Activated T-helper 1 cell treated with Interleukin-2 at 50 U/mL for 16 hours (primary cell): ENCODE measurements around the gene HMGB2.
A peak's percentile ranks its signal among the peaks of the same experiment; 100 is the strongest.

ENCODE experiments used
- DNase-seq: peaks from one replicate; pipeline ENCODE4 v3.0.0-alpha.2; 2020; ENCODE audit warnings: low read depth

HMGB2 gene

GRCh38 chr4:173334891-173335752, 964 bp upstream of the HMGB2 start:
- peak; percentile 9 for DNase-seq

DNA sequence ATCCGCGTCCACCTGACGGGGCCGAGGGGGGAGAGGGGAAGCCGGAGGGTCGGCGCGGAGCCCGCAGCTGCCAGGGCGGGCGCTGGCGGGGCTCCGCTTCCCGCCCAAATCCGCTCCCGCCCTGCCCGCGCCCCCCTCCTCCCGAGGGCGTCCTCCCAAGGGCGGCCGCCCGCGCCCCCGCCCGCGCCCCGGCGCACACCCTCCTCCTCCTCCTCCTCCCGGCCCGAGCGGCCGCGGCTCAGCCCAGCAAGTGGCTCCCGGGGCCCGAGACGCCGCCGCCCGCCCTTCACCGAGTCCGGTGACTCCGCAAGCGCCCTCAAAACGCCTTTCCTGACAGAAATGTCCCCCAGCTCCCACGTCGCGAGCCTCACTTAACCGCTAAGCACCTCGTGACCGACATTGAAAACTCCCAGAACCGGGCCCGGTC, 487 bp downstream of the HMGB2 start:
- peak; percentile 33 for DNase-seq

DNA sequence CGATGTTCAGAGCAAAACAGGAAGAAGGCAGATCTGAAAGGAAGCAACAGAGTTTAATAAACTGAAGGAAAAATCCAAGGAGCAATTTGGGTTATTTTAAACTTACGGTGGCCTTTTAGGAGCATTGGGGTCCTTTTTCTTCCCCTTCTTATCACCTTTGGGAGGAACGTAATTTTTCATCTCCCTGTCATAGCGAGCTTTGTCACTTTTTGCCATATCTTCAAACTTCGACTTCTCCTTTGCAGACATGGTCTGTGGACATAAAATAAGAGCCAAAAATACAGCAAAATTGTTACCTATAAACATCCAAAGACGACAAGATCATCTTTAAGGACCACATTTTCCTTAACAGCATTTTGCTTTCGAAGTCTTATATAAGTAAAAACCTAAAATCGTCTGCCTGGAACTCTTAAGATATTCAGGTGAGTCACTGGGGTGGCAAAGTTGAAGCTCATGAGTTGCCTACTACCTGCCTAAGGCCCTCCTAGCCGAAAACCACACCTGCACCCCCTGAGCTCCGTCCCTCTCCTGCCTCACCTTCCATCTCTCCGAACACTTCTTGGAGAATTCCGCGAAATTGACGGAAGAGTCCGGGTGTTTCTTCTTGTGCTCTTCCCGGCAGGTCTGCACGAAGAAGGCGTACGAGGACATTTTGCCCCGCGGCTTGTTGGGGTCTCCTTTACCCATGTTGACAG, 1.0 kb downstream of the HMGB2 start:
- DNase-seq, result peak; percentile 10

- DNase-seq, result no peak
These were observed 2.1 kb downstream of the HMGB2 start for GRCh38 chr4:173332021-173332487.

DNA sequence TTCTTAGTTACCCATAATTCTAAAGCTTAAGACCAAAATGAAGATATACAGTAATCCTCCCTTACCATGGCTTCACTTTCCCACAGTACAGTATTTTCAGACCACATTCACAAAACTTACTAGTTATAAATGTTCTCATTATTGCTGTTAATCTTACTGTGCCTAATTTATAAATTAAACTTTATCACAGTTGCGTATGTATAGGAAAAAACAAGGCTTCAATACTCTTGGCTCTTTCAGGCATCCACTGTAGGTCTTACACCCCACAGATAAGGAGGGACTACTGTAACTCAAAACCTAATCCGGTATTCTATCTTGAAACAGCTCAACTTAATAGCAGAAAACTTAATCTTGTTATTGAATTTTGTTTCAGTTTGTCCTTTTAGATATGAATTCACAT, 3.6 kb downstream of the HMGB2 start:
- no peak for DNase-seq

DNA sequence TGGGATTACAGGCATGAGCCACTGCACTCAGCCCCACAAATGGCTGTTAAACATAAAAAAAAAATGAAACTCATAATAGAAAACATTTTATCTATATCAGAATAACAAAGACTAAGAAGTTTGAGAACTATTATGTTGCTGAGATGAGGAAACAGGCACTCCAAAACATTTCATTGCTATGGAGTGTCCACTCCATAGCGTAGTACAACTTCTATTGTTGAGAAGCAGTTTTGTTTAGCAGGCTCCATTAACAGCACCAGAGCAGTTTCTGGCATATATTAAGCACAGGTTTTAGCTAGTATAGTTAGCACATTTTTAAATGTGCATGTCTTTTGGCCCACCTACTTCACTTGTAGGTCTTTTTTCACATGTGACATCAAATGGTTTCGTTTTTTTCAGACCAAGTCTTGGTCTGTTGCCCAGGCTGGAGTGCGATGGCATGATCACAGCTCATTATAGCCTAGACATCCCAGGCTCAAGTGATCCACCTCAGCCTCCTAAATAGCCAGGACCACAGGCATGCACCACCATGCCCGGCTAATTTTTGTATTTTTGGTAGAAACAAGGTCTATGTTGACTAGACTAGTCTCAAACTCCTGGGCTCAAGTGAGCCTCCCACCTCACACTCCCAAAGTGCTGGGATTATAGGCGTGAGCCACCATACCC, 5.8 kb downstream of the HMGB2 start:
- DNase-seq, result no peak

GRCh38 chr4:173325007-173325736, 9.0 kb downstream of the HMGB2 start:
- DNase-seq, result no peak

DNA sequence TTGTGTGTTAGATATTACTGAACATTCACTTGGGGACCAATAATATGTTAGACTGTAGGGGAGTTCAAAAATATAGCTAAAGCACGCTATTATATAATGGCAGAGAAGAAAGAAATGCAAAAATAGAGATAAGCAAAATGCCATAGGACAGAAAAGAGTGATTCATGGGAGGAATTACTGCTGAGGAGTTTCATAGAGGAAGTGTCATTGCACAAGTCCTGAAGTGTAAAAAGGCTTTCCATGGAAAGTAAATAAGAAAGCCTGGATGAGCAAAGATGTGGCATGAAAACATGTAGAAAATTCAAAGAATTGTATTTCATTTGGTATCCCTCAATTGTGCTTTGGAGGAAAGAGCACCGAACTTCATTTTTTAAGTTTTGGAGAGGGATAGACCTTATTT, 14.5 kb downstream of the HMGB2 start:
- no peak for DNase-seq

DNA sequence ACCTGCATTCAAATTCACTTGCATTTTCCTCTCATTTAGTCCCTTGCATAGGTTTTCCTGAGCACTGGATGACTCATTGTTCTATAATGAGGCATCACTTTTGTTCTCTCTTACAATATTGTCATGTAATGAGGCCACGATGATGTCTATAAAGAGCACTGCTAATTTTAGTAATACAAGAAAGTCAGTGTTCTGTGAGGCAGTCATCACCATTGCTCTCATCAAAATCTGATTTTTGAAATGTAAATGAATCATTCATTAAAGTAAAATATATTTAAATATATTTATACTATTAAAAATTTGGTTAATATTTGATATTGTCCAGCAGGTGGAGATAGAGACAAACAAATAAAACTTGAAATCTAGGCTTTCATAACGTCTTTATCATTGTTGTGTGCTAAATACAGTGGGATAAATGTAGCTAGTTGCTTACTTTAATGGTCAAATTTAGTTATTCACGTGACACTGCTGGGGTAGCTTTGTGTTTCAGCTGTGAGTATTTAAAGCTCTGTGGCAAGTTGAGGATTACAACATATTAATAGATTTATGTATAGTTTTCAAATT, 15.4 kb downstream of the HMGB2 start:
- no peak for DNase-seq

DNA sequence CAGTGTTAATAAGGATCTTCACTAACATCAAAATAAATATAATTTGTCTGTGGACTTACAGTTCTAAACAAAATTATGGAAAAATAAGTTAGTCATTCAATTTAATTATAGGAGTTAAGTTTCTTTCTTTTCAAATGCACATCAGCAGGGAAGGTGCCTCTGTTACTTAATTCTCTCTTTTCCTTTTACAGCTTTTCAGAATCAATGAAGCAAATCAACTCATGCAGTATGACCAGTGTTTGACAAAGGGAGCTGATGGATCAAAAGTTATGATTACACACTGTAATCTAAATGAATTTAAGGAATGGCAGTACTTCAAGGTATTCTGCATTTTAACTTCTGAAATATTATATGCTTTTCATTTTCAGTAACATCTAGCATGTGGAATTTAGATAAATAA, 15.9 kb downstream of the HMGB2 start:
- DNase-seq, result no peak

- DNase-seq, result no peak
These were observed 17.2 kb downstream of the HMGB2 start for GRCh38 chr4:173317004-173317403.

- no peak for DNase-seq
These were observed 18.1 kb downstream of the HMGB2 start for GRCh38 chr4:173316060-173316459.

- DNase-seq, result no peak
These were observed 19.4 kb downstream of the HMGB2 start for GRCh38 chr4:173314715-173315114.

DNA sequence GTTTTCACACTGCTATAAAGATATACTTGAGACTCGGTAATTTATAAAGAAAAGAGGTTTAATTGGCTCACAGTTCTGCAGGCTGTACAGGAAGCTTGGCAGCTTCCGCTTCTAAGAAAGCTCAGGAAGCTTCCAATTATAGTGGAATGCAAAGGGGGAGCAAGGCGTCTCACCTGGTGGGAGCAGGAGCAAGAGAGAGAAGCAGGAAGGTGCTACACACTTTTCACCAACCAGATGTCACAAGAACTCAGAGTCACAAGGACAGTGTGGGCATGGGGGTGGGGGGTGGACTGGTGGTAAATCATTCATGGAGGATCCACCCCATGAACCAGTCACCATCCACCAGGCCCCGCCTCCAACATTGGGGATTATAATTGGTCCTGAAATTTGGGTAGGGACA, 22.8 kb downstream of the HMGB2 start:
- DNase-seq, result no peak

DNA sequence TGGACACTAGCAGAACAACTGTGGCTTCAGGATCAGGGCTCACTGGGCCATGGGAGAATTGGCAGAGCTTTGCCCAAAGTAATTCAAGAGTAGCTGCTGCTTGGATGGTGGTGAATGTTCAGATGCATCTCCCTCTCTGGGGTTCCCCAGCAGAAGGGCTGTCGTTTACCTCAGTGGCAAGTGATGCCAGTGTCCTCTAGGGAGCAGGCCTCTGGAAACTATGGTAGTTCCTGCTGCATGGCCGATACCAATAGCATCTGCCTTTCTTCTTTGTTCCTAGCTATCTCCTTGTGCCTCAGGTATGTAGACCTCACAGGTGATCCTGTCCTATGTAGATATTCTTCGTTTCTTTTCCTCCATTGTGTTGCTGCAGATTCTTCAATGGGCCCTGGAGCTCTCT, 26.4 kb downstream of the HMGB2 start:
- DNase-seq, result no peak

- no peak for DNase-seq
These were observed 32.5 kb downstream of the HMGB2 start for GRCh38 chr4:173301518-173302201.

DNA sequence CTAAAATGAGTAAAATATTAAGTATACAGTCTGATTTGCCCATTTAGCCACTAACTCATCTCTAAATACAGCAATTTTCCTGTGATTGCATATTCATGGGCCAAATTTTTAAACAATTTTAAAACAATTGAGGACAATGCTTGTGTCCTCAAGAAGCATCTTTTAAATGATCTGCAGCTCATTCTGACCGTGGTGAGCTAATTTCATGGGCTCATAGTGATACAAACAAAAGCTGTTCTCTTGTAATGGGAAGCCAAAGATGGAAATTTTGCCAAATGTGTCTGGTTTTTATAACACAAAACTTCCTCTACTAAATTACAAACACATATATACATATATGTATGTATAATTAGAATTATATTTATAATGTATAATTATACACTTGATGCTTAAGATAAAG, 39.7 kb downstream of the HMGB2 start:
- DNase-seq, result no peak

- DNase-seq, result no peak
These were observed 40.5 kb downstream of the HMGB2 start for GRCh38 chr4:173293663-173294062.

GRCh38 chr4:173291899-173292298, 42.3 kb downstream of the HMGB2 start:
- no peak for DNase-seq

GRCh38 chr4:173289353-173289727, 44.8 kb downstream of the HMGB2 start:
- DNase-seq, result no peak

DNA sequence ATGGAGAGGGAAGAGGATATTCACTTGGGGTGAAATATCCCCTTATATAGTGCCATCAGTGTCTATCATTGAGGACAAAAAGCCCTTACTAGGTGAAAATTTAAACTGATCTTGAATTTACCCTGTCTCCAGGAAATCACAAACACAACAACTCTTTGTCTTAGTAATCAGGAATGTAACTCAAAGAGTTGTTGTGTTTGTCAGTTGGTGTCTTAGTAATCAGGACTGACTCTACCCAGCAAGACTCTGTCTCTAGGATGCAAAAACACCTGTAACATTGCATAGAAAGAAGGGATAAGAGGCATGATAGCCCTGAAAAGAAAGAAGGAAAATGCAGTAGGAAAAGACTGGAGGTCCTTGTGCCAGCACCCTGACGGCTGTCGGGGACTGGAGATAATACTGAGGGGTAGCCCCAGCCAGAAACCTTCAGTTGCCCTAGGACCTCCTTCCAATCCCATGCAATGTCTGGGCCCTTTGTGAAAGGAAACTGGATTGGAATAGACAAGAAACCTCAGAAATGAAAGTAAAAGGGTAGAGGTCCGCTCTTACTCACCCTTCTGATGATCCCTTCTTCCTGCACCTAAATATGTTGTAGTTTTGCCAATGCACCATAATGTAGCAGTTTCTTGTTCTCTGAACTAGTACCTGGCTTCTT, 45.3 kb downstream of the HMGB2 start:
- DNase-seq, result no peak
